ENCODE data around the gene KRTAP5-1.

DNA sequence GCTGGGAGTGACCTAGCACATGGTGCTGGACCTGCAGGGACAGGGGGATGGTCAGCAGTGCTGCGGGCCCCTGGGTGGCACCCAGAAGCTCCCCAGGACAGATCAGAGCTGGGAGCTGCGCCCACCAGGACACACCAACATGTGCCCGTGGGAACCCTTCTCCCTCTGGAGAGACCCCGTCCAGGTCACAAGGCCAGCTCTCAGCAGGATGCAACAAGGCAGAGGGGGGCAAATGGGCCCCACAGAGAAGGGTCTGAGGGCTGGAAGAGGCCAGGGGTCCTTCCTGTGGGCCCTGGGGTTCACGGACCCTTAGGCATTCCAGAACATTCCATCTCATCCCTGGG lies 19.2 kb downstream of the KRTAP5-1 start:
- TF ChIP-seq, protein P1, sequence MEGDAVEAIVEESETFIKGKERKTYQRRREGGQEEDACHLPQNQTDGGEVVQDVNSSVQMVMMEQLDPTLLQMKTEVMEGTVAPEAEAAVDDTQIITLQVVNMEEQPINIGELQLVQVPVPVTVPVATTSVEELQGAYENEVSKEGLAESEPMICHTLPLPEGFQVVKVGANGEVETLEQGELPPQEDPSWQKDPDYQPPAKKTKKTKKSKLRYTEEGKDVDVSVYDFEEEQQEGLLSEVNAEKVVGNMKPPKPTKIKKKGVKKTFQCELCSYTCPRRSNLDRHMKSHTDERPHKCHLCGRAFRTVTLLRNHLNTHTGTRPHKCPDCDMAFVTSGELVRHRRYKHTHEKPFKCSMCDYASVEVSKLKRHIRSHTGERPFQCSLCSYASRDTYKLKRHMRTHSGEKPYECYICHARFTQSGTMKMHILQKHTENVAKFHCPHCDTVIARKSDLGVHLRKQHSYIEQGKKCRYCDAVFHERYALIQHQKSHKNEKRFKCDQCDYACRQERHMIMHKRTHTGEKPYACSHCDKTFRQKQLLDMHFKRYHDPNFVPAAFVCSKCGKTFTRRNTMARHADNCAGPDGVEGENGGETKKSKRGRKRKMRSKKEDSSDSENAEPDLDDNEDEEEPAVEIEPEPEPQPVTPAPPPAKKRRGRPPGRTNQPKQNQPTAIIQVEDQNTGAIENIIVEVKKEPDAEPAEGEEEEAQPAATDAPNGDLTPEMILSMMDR (IDR thresholded peaks at IDR 0.05; ENCODE audit: low read depth, low read length), result no peak
- TF ChIP-seq POLR2A (IDR thresholded peaks at IDR 0.05; ENCODE audit: extremely low read depth, insufficient read length), result no peak
- TF ChIP-seq, protein P2, sequence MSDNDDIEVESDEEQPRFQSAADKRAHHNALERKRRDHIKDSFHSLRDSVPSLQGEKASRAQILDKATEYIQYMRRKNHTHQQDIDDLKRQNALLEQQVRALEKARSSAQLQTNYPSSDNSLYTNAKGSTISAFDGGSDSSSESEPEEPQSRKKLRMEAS (IDR thresholded peaks at IDR 0.05; ENCODE audit: low read depth, low read length), result no peak
- no peak for TF ChIP-seq MYC (IDR thresholded peaks at IDR 0.05; ENCODE audit: low read depth, low read length)

Data from NB4 (cell line).